Stimulated activated CD8-positive, alpha-beta memory T cell treated with anti-CD3 and anti-CD28 coated beads, Interleukin-12 subunit alpha, Interleukin-12 subunit beta, amount 100 ng/mL, for 24 hours (primary cell): Measurements from ENCODE around the gene ZNF738.
A peak's percentile ranks its signal among the peaks of the same experiment; 100 is the strongest.
"Not testable (repeated sequence)": the region's sequence is repeated elsewhere in the genome, so short reads cannot be mapped to it uniquely, and the experiment has no call there.

Experiments
- DNase-seq: peaks from one replicate; pipeline ENCODE4 v3.0.0-alpha.2; 2020; ENCODE audit errors: extremely low read depth

The ZNF738 gene

DNA sequence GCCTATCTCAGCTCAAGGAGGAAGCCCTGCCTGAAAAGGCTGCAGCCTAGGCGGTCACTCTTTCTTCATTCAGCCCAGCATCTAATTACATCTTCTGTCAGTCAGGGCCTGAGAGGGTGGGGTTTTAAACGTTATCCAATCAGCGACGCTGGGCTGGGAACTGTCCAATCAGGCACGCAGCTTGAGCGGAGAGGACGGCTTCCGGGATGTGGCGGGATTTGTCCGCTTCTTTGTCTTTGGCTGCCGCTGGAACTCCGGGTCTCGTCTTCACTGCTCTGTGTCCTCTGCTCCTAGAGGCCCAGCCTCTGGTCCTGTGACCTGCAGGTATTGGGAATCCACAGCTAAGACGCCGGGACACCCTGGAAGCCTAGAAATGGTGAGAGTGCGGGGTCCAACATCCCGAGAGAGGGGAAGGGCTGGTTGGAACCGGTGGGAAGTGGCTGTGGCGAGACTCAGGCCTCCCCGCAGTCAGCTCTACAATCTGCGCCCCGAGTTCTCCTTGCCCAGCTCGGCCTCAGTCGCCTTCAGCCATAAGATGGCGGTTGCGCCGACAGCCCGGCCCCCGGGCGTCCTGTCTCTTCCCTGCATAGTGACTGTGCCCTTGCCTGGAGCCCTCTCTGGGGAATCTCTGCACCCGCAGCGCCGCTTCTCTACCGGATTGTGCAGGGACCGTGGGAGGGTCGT, at the start of gene ZNF738:
ZNF738 (plus strand) TSS at position 233 of the 684 bp plus-strand sequence; CDS start at position 374, 141 bp downstream.
- peak; percentile 52 for DNase-seq

DNA sequence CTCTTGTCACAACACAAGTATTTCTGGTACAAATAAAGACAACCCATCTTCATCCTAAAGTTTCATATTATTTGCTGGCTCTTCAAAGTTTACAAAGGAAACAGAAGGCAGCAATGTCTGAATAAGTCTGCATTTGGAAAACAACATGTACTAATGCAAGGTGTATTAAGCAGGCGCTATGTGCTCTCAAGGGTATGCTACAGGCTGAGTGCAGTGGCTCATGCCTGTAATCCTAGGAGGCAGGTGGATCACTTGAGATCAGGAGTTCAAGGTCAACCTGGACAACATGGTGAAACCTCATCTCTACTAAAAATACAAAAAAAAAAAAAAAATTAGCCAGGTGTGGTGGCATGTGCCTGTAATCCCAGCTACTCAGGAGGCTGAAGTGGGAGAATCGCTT, 46.0 kb upstream of the ZNF738 start:
- not testable (repeated sequence) for DNase-seq

DNA sequence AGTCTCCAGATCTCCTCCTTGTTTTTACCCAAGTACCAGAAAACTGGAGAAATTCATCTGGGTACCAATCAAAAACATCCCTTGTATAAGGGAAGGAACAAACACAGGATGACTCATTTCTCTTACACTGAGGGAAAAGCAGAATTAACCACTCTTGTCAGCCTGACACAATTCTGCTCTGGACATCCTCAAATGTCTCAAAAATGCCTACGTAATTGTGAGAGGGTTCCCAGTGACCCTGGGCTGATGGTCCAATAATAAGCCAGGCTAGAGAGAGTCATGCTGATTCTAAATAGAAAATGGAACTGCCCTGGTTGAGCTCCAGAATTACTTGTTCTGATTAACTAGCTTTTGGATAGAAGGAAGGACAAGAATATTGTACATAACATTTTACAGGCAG, 44.1 kb upstream of the ZNF738 start:
- no peak for DNase-seq

DNA sequence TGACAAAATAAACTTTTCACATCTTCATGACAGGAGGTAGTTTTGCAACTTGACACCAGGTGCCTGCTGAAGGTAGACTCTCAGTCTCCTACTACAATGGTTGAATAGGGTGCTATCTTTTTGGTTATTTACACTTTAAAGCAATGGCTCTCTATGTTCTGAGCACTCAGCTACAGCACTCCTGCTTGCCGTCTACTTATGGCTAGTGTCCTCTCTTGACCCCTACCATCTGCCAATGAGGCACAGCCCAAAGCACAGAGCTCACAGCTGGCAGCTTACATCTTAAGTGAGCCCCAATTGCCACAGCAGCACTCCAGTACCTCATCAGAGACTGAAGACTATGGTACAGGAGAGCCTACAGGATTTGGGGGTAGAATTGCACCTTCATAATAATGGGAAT, 41.0 kb upstream of the ZNF738 start:
- no peak for DNase-seq

DNA sequence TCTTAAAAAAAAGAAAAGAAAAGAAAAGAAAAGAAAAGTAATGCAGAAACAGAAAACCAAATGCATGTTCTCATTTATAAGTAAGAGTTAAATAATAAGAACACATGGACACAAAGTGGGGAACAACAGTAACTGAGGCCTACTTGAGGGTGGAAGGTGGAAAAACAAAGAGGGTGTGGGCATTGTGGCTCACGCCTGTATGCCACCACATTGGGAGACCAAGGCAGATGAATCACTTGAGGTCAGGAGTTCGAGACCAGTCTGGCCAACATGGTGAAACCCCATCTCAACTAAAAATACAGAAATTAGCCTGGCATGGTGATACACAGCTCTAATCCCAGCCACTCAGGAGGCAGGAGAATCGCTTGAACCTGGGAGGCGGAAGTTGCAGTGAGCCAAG, 37.7 kb upstream of the ZNF738 start:
- DNase-seq: no peak

DNA sequence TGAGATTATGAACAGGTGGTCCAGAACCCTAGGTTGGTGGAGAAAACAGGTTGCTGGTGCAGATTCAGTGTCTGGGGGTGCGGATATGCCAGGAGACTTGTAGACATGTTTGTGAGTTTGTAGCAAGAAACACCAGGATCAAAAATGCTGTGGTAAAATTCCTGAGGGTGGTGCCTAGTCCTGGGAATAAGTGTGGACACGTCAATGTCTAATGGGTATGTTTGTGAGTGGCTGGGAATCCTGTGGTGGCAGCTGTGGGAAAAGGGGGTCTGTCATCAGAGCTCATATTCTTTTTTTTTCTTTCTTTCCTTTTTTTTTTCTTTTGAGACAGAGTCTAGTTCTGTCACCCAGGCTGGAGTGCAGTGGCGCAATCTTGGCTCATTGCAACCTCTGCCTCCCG, 36.8 kb upstream of the ZNF738 start:
- no peak for DNase-seq

DNA sequence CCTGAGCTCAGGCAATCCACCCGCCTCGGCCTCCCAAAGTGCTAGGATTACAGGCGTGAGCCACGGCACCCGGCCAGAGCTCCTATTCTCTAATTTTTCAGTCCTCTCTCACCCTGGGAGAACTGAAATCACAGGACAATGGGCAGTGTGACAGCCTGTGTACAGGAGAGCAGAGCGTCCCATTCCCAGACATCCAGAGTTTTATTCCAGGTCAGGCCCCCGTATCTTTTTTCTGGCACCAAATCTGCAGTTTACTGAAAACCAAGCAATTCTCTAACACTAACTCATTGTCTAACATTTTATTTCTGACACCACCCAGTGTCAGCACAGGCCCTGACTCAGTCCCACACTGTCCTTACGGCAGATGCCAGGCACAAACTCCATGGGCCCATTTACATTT, 36.3 kb upstream of the ZNF738 start:
- DNase-seq: no peak

DNA sequence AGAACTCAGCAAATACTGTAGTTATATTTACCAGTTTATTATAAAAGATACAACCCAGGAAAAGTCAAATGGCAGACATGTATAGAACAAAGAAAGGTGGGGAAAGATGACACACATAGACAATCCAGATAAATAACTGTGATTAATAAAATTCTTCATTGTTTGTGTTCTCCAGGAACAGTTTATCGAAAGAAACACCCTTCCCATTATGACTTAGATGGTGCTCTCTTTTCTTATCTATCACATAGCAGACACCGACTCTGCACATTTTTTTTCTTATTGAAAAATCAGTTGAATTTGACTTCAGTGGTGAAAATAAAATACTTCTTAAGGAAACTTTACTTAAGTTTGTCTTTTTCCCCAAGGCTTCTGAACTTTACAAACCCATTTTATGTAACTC, 35.8 kb upstream of the ZNF738 start:
- DNase-seq: no peak

DNA sequence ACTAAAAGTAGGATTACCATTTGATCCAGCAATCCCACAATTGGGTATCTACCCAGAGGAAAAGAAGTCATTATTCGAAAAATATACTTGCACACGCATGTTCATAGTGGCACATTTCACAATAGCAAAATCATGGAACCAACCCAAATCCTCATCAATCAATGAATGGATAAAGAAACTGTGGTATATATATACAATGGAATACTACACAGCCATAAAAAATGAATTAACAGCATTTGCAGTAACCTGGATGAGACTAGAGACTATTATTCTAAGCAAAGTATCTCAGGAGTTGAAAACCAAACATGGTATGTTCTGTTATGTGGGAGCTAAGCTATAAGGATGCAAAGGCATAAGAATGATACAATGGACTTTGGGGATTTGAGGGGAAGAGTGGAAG, 32.6 kb upstream of the ZNF738 start:
- no peak for DNase-seq

DNA sequence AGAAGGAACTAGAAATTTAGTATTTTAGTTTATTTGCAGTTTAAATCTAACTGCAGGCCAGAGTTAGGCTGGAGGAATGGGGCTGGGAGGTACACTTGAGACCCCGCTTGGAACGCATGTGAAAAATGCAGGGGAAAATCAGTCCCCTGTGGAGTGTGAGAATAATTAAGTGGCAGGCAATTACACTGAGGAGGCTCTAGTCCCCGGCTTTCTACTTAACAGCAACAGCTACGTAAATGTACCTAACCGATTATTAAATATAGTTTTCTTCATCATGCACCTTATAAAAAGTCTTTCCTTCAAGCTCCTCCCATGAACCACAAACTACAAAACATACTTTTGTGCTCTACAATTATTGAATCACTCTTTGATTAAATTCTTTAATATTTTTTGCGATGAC, 30.4 kb upstream of the ZNF738 start:
- DNase-seq: no peak

DNA sequence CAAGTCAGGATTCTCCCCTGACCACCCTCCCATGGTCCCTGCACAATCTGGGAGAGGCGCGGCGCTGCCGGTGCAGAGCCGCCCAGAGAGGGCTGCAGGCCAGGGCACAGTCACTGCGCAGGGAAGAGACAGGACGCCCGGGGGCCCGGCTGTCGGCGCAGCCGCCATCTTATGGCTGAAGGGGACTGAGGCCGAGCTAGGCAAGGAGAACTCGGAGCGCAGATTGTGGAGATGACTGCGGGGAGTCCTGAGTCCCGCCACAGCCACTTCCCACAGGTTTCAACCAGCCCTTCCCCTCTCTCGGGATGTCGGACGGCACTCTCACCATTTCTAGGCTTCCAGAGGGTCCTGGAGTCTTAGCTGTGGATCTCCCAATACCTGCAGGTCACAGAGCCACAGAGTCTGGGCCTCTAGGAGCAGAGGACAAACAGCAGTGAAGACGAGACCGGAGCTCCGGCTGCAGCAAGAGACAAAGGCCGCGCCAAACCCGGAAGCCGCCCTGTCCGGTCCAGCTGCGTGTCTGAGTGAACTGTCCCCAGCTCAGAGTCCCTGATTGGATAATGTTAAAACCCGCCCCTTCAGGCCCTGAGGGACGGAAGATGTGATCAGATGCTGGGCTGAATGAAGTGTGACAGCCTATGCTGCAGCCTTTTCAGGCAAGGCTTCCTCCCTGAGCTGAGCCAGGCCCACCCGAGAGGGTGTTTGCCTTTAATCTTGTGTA, 29.8 kb upstream of the ZNF738 start, which contains the start of gene ZNF708:
ZNF708 (minus strand) TSS at position 526 of the 721 bp plus-strand sequence; CDS start at position 328, 198 bp downstream.
- DNase-seq: peak; percentile 57

DNA sequence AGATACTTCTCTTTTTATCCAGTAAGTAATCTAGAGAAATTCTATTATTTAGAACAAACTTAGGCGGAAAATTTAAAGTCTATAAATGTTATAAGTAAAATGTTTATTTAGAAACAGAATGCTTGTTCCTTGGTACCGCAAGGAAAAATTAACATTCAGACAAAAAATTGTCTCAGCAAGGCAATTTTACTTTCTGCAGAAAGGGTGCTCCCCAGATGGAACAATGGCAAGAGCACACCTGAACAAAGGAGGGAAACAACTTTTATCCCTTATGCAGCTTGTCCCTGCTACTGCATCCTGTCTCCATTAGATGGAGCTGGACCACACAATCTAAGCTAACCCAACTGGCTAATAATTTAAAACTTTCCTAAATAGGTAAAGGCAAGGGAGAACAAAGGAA, 23.1 kb upstream of the ZNF738 start:
- no peak for DNase-seq

DNA sequence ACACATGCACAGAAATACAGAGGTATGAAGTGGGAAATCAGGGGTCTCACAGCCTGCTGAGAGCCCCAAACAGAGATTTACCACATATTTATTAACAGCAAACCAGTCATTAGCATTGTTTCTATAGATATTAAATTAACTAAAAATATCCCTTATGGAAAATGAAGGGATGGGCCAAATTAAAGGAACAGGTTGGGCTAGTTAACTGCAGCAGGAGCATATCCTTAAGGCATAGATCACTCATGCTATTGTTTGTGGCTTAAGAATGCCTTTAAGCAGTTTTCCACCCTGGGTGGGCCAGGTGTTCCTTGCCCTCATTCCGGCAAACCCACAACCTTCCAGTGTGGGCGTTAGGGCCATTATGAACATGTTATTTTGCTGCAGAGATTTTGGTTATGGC, 14.0 kb upstream of the ZNF738 start:
- not testable (repeated sequence) for DNase-seq

DNA sequence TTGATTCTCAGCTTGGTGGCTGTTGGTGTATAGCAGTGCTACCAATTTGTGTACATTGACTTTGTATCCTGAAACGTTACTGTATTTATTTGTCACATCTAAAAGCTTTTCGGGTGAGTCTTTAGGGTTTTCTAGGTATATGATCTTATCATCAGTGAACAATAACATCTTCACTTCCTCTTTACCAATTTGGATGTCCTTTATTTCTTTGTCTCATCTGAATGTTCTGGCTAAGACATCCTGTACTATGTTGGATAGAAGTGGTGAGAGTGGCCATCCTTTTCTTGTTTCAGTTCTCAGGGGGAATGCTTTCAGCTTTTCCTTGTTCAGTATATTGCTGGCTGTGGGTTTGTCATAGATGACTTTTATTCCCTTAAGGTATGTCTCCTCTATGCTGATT, 6.0 kb upstream of the ZNF738 start:
- no peak for DNase-seq

DNA sequence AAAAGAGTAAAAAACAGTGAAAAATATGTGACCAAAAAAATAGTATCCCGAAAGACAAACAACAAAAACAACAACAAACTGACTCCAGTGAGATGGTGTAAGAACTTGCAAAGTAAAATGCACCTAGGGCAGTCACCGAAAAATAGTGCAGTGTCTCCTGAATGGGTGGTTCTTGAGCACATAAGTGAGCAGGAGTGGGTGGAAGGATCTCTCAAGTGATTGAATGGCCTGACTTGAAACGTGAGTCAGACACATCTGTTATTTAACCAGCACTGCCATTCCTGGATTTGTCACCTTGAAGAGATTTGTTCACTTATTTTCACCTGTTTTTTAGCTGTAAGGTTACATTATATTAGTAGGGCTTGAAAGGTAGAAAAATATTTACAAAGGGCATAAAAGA, 3.5 kb downstream of the ZNF738 start:
- DNase-seq: no peak

DNA sequence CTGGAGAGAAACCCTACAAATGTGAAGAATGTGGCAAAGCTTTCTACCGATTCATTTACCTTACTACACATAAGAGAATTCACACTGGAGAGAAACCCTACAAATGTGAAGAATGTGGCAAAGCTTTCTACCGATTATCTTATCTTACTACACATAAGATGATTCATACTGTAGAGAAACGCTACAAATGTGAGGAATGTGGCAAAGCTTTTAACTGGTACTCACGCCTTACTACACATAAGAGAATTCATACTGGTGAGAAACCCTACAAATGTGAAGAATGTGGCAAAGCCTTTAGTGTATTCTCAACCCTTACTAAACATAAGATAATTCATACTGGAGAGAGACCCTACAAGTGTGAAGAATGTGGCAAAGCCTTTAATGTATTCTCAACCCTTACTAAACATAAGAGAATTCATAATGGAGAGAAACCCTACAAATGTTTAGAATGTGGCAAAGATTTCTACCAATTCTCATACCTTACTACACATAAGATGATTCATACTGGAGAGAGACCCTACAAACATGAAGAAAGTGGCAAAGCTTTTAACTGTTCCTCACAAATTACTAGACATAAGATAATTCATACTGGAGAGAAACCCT, 25.3 kb downstream of the ZNF738 start:
- no peak for DNase-seq

DNA sequence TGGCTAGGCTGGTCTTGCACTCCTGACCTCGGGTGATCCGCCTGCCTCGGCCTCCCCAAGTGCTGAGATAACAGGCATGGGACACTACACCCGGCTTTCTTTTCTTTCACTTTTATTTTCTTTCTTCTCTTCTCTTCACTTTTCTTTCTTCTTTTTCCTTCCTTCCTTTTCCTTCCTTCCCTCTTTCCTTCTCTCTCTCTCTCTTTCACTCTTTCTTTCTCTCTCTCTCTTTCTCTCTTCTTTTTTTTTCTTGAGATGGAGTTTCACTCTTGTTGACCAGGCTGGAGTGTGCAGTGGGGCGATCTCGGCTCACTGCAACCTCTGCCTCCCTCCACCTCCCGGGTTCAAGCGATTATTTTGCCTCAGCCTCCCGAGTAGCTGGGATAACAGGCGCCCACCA, 37.3 kb downstream of the ZNF738 start:
- no peak for DNase-seq

DNA sequence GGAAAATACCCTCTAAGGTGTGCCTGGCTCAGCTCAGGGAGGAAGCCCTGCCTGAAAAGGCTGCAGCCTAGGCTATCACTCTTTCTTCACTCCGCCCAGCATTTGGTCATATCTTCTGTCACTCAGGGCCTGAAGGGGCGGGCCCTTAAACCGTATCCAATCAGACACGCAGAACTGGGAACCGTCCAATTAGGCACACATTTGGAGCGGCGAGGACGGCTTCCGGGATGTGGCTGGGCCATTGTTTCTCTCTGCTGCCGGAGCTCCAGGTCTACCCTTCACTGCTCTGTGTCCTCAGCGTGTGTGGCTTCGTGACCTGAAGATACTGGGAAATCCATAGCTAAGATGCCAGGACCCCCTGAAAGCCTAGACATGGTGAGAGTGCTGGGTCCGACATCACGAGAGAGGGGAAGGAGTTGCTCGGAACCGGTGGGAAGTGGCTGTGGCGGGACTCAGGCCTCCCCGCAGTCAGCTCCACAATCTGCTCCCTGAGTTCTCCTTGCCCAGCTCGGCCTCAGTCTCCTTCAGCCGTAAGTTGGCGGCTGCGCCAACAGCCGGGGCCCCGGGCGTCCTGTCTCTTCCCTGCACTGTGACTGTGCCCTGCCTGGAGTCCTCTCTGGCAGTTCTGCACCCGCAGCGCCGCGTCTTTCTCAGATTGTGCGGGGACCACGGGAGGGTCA, 38.2 kb downstream of the ZNF738 start, which contains the start of gene ZNF493:
ZNF493 (plus strand) TSS at position 241 of the 680 bp plus-strand sequence; CDS start at position 346, 105 bp downstream.
- DNase-seq: peak; percentile 76

DNA sequence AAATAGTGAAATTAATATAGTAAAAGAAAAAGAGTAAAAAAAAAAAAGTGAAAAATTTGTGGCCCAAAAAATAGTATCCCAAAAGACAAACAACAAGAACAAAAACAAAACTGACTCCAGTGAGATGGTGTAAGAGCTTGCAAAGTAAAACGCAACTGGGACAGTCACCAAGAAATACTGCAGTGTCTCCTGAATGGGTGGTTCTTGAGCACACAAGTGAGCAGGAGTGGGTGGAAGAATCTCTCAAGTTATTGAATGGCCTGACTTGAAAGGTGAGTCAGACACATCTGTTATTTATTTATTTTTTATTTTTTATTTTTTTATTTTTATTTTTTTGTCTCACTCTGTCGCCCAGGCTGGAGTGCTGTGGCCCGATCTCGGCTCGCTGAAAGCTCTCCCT, 40.1 kb downstream of the ZNF738 start:
- no peak for DNase-seq

DNA sequence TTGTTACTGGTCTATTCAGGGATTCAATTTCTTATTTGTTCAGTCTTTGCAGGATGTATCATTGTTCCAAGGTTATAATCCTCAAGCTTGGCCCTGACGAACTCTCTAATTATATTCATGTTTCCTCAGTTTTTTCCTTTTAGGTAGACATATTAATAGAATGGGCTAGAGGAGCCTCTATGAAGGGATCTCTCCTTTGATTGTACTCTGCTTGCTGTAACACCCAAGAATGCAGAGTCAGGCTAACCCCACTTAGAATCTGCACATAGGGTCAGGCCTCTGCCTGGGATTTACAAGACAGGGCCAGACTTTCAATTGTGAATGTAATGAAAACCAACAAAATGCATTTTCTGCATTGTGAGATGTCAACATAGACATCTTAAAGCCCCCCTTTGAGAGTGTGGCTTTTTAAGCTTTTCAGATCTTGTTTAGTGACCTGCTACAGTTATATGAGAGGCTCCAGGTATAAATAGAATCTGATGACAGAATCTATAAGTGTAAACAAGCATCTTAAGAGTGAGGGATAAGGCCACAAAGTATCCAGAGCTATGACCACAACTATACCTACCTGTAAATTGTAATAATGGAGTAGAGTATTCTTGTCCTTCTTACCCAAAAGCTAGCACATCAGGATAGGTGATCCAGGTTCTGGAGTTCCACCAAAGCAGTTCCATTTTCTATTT, 43.6 kb downstream of the ZNF738 start:
- DNase-seq: no peak

DNA sequence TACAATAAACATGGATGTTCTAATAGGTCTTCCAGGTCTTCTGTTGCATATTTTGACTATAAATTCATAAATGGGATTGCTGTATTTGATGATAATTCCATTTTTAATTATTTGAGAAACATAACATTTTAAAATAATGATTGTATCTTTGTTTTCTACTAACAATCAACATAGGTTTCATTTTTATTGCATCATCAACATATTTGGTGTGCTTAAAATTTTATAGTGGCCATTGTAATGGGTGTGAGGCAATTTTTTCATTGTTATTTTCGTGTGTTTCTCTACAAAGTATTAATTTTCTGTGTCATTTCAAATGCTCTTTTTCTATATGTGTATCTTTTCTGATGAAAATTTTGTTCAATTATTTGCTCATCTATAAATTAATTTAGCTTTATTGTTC, 51.4 kb downstream of the ZNF738 start:
- no peak for DNase-seq

DNA sequence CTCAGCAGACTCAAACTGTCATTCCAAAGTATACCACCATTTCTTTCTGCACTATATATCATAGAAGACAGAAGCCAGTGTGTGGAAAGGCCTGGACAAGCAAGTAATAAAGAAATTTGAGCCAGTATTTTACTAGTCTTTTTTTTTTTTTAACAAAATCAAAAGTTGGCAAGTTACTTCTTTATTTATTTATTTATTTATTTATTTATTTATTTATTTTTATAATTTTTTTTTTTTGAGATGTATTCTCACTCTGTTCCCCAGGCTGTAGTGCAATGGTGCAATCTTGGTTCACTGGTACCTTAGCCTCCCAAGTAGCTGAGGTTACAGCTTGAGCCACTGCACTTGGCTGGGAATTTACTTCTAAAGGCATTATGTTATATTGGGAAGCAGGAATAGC, 63.4 kb downstream of the ZNF738 start:
- DNase-seq: no peak
